SK-N-SH treated with all-trans-retinoic acid at 6 μM for 48 hours (cell line): ENCODE data around the gene TTC33.

Experiments used
- ATAC-seq: fragments of 200-7000 bp; cut with Tn5 transposase; 3 replicates; pipeline ENCODE4 v1.9.1; 2020; ENCODE audit warnings: mild to moderate bottlenecking, moderate library complexity
- ARNTL ChIP-seq: fragments of 450-650 bp; formaldehyde crosslinking; IDR thresholded peaks from 2 replicates; pipeline ENCODE4 v1.5.0; 2020; ENCODE audit warnings: low read depth, mild to moderate bottlenecking, moderate library complexity, borderline replicate concordance
- BACH2 ChIP-seq: fragments of 250-450 bp; sonication (Bioruptor Pico); IDR thresholded peaks from 2 replicates; pipeline ENCODE4 v1.9.0; 2021; ENCODE audit warnings: mild to moderate bottlenecking, borderline replicate concordance
- CREB5 ChIP-seq: fragments of 250-450 bp; sonication (Bioruptor Pico); IDR thresholded peaks from 2 replicates; pipeline ENCODE4 v1.5.1; 2020; ENCODE audit warnings: low read depth, mild to moderate bottlenecking, moderate library complexity
- CSDC2 ChIP-seq: fragments of 250-450 bp; sonication (Bioruptor Pico); IDR thresholded peaks from 2 replicates; pipeline ENCODE4 v1.5.0; 2020; ENCODE audit warnings: mild to moderate bottlenecking, moderate library complexity
- GLIS3 ChIP-seq: fragments of 250-450 bp; sonication (Bioruptor Pico); IDR thresholded peaks from 2 replicates; pipeline ENCODE4 v1.5.0; 2020; ENCODE audit warnings: mild to moderate bottlenecking, moderate library complexity
- ISL1 ChIP-seq: fragments of 250-450 bp; sonication (Bioruptor Pico); IDR thresholded peaks from 2 replicates; pipeline ENCODE4 v2.1.2; 2022; ENCODE audit warnings: mild to moderate bottlenecking, moderate library complexity
- OSR1 ChIP-seq: fragments of 250-450 bp; sonication (Bioruptor Pico); IDR thresholded peaks from 2 replicates; pipeline ENCODE4 v1.8.0; 2022; ENCODE audit warnings: moderate library complexity, mild to moderate bottlenecking, inconsistent platforms
- PPARA ChIP-seq: fragments of 250-450 bp; sonication (Bioruptor Pico); IDR thresholded peaks from 2 replicates; pipeline ENCODE4 v1.5.0; 2020; ENCODE audit warnings: mild to moderate bottlenecking, borderline replicate concordance
- RARB ChIP-seq: fragments of 250-450 bp; sonication (Bioruptor Pico); IDR thresholded peaks from 2 replicates; pipeline ENCODE4 v1.8.0; 2021; ENCODE audit warnings: mild to moderate bottlenecking, moderate library complexity
- SNAI2 ChIP-seq: fragments of 250-450 bp; sonication (Bioruptor Pico); IDR thresholded peaks from 2 replicates; pipeline ENCODE4 v1.5.0; 2020; ENCODE audit warnings: mild to moderate bottlenecking, moderate library complexity
- TCF4 ChIP-seq: fragments of 250-450 bp; sonication (Bioruptor Pico); IDR thresholded peaks from 2 replicates; pipeline ENCODE4 v1.8.0; 2021; ENCODE audit warnings: mild to moderate bottlenecking, moderate library complexity, borderline replicate concordance
- ZC3H10 ChIP-seq: fragments of 250-450 bp; sonication (Bioruptor Pico); IDR thresholded peaks from 2 replicates; pipeline ENCODE4 v1.5.1; 2021; ENCODE audit warnings: mild to moderate bottlenecking, moderate library complexity
- ZFP3 ChIP-seq: fragments of 250-450 bp; sonication (Bioruptor Pico); IDR thresholded peaks from 2 replicates; pipeline ENCODE4 v1.5.0; 2020; ENCODE audit warnings: mild to moderate bottlenecking, moderate library complexity
- ZFP30 ChIP-seq: fragments of 450-650 bp; formaldehyde crosslinking; IDR thresholded peaks from 2 replicates; pipeline ENCODE4 v1.5.0; 2022; ENCODE audit warnings: mild to moderate bottlenecking, moderate library complexity
- ZNF565 ChIP-seq: fragments of 450-650 bp; formaldehyde crosslinking; conservative IDR thresholded peaks from 2 replicates; pipeline ENCODE4 v1.5.0; 2020; ENCODE audit warnings: low read depth, mild to moderate bottlenecking, moderate library complexity
- ZNF8 ChIP-seq: fragments of 450-650 bp; formaldehyde crosslinking; IDR thresholded peaks from 2 replicates; pipeline ENCODE4 v1.5.0; 2020; ENCODE audit warnings: mild to moderate bottlenecking, moderate library complexity
- TF ChIP-seq, protein P1 (sequence below): fragments of 250-450 bp; sonication (Bioruptor Pico); IDR thresholded peaks from 2 replicates; pipeline ENCODE4 v1.8.0; 2021; ENCODE audit warnings: low read depth, mild to moderate bottlenecking, moderate library complexity, borderline replicate concordance
- TF ChIP-seq, protein P2 (sequence below): fragments of 250-450 bp; sonication (Bioruptor Pico); IDR thresholded peaks from 2 replicates; pipeline ENCODE4 v1.8.0; 2020; ENCODE audit warnings: mild to moderate bottlenecking, moderate library complexity, borderline replicate concordance
- TF ChIP-seq, protein P3 (sequence below): fragments of 250-450 bp; sonication (Bioruptor Pico); IDR thresholded peaks from 2 replicates; pipeline ENCODE4 v1.5.1; 2021; ENCODE audit warnings: mild to moderate bottlenecking, moderate library complexity

Gene TTC33

DNA sequence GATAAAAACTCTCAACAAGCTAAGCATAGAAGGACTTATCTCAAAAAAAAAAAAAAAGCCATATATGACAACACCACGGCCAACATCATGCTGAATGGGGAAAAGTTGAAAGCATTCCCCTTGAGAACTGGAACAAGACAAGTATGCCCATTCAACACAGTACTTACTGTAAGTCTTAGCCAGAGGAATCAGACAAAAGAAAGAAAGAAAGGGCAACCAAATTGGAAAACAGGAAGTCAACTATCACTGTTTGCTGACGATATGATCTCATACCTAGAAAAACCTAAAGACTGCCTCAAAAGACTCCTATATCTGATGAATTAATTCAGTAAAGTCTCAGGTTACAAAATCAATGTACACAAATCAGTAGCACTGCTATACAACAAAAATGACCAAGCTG, 100.6 kb downstream of the TTC33 start:
- TF ChIP-seq ISL1 (CRISPR knock-in tag) (no peak), GLIS3 (CRISPR knock-in tag) (no peak), CSDC2 (CRISPR knock-in tag) (no peak), OSR1 (CRISPR knock-in tag) (no peak), ZFP3 (CRISPR knock-in tag) (no peak), BACH2 (no peak), SNAI2 (no peak)
- no peak for ATAC-seq

GRCh38 chr5:40654377-40654991, 101.3 kb downstream of the TTC33 start:
- TF ChIP-seq ZNF8 (CRISPR knock-in tag) (no peak), CREB5 (CRISPR knock-in tag) (no peak), RARB (no peak), PPARA (CRISPR knock-in tag) (no peak), ZFP30 (CRISPR knock-in tag) (no peak), TCF4 (CRISPR knock-in tag) (no peak), ISL1 (CRISPR knock-in tag) (no peak)
- TF ChIP-seq, protein P1, sequence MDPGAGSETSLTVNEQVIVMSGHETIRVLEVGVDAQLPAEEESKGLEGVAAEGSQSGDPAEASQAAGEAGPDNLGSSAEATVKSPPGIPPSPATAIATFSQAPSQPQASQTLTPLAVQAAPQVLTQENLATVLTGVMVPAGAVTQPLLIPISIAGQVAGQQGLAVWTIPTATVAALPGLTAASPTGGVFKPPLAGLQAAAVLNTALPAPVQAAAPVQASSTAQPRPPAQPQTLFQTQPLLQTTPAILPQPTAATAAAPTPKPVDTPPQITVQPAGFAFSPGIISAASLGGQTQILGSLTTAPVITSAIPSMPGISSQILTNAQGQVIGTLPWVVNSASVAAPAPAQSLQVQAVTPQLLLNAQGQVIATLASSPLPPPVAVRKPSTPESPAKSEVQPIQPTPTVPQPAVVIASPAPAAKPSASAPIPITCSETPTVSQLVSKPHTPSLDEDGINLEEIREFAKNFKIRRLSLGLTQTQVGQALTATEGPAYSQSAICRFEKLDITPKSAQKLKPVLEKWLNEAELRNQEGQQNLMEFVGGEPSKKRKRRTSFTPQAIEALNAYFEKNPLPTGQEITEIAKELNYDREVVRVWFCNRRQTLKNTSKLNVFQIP (CRISPR knock-in tag) = no peak
- no peak for ATAC-seq

- TF ChIP-seq ARNTL (no peak), ZNF565 (CRISPR knock-in tag) (no peak), PPARA (CRISPR knock-in tag) (no peak), ISL1 (CRISPR knock-in tag) (no peak), CREB5 (CRISPR knock-in tag) (no peak), ZC3H10 (CRISPR knock-in tag) (no peak), GLIS3 (CRISPR knock-in tag) (no peak), CSDC2 (CRISPR knock-in tag) (no peak), TCF4 (CRISPR knock-in tag) (no peak), ZNF8 (CRISPR knock-in tag) (no peak), BACH2 (no peak)
- TF ChIP-seq, protein P2, sequence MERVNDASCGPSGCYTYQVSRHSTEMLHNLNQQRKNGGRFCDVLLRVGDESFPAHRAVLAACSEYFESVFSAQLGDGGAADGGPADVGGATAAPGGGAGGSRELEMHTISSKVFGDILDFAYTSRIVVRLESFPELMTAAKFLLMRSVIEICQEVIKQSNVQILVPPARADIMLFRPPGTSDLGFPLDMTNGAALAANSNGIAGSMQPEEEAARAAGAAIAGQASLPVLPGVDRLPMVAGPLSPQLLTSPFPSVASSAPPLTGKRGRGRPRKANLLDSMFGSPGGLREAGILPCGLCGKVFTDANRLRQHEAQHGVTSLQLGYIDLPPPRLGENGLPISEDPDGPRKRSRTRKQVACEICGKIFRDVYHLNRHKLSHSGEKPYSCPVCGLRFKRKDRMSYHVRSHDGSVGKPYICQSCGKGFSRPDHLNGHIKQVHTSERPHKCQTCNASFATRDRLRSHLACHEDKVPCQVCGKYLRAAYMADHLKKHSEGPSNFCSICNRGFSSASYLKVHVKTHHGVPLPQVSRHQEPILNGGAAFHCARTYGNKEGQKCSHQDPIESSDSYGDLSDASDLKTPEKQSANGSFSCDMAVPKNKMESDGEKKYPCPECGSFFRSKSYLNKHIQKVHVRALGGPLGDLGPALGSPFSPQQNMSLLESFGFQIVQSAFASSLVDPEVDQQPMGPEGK (CRISPR knock-in tag) = no peak
- TF ChIP-seq, protein P3, sequence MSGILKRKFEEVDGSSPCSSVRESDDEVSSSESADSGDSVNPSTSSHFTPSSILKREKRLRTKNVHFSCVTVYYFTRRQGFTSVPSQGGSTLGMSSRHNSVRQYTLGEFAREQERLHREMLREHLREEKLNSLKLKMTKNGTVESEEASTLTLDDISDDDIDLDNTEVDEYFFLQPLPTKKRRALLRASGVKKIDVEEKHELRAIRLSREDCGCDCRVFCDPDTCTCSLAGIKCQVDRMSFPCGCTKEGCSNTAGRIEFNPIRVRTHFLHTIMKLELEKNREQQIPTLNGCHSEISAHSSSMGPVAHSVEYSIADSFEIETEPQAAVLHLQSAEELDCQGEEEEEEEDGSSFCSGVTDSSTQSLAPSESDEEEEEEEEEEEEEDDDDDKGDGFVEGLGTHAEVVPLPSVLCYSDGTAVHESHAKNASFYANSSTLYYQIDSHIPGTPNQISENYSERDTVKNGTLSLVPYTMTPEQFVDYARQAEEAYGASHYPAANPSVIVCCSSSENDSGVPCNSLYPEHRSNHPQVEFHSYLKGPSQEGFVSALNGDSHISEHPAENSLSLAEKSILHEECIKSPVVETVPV (CRISPR knock-in tag) = no peak
- TF ChIP-seq, protein P1 (CRISPR knock-in tag) = no peak
- TF ChIP-seq, all 23 proteins: peak for 0
- ATAC-seq = no peak
Observed at GRCh38 chr5:40653221-40654022, 102.3 kb downstream of the TTC33 start.
